Natural killer cell treated with Interleukin-12 subunit alpha and Interleukin-12 subunit beta and Interleukin-15 and Interleukin-18, amount 100 ng/mL, for 72 hours (primary cell): Measurements from ENCODE around the gene CALD1. TPM values are rescaled to one million over a fixed set of nuclear protein-coding genes. Genes with fewer than 3 reads are reported as not detected.

ENCODE experiments used
- ATAC-seq, 2 donors: fragments of 150-1000 bp; cut with Tn5 transposase in 1 of 2; sonication (Bioruptor Pico), chemical (Tn5 transposase) in 1 of 2; 2 replicates each; pipeline ENCODE4 v1.10.0; 2021
- DNase-seq: peaks from one replicate; pipeline ENCODE4 v3.0.0; 2022; ENCODE audit warnings: low spot score
- H3K27ac Mint-ChIP-seq, 2 donors: 1 replicate in 1 of 2; 2 replicates in 1 of 2; pipeline ENCODE4 v1.8.0; 2022; ENCODE audit warnings: mixed read lengths in 2 of 2, mild to moderate bottlenecking in 1 of 2, moderate library complexity in 1 of 2
- H3K27me3 Mint-ChIP-seq, 2 donors: 1 replicate in 1 of 2; 2 replicates in 1 of 2; pipeline ENCODE4 v1.8.0; 2022; ENCODE audit warnings: mixed read lengths in 2 of 2
- H3K36me3 Mint-ChIP-seq: one replicate; pipeline ENCODE4 v1.8.0; 2022; ENCODE audit warnings: mixed read lengths
- H3K4me1 Mint-ChIP-seq, 2 donors: 1 replicate in 1 of 2; 2 replicates in 1 of 2; pipeline ENCODE4 v1.8.0; 2022; ENCODE audit warnings: low read depth in 2 of 2, mixed read lengths in 2 of 2, mild to moderate bottlenecking in 1 of 2
- H3K4me3 Mint-ChIP-seq: one replicate; pipeline ENCODE4 v1.8.0; 2022; ENCODE audit warnings: mixed read lengths
- H3K9me3 Mint-ChIP-seq: 2 replicates; pipeline ENCODE4 v1.8.0; 2022; ENCODE audit warnings: mixed read lengths
- total RNA-seq, 2 donors: library from RNA; stranded (reverse); gene quantifications; one replicate each; pipeline ENCODE4 v1.2.3, GENCODE V29; 2022

Gene CALD1
- total RNA-seq, 2 donors from 2014 or later, result 0.11 to 0.40 TPM

- Mint-ChIP-seq H3K9me3 (no peaks in the 10 kb centered on the region), H3K4me3 (no peak overlapping the region), H3K4me1 (no peaks in the 10 kb centered on the region), H3K36me3 (no peaks in the 10 kb centered on the region), H3K27me3 (peaks cover 11 to 13% of the 10 kb centered on the region in 2 donors), H3K27ac (no peak overlapping the region)
- ATAC-seq, result no peak
- DNase-seq, result no peak
Measured at GRCh38 chr7:134939136-134939535, 159.7 kb downstream of the CALD1 start.

GRCh38 chr7:134940729-134941128, 161.3 kb downstream of the CALD1 start:
- no peak overlapping the region for H3K27ac Mint-ChIP-seq
- H3K27me3 Mint-ChIP-seq, result peaks cover 11 to 19% of the 10 kb centered on the region in 2 donors
- DNase-seq (no peak), ATAC-seq (no peak)
- no peaks in the 10 kb centered on the region for H3K9me3 Mint-ChIP-seq
- no peaks in the 10 kb centered on the region for H3K4me1 Mint-ChIP-seq
- H3K36me3 Mint-ChIP-seq, result no peaks in the 10 kb centered on the region
- H3K4me3 Mint-ChIP-seq, result no peak overlapping the region

GRCh38 chr7:134941185-134941900, 161.9 kb downstream of the CALD1 start:
- no peak for ATAC-seq
- no peak for DNase-seq
- no peak overlapping the region for H3K27ac Mint-ChIP-seq
- H3K4me1 Mint-ChIP-seq, result no peaks in the 10 kb centered on the region
- no peak overlapping the region for H3K4me3 Mint-ChIP-seq
- H3K36me3 Mint-ChIP-seq, result no peaks in the 10 kb centered on the region
- peaks cover 11 to 21% of the 10 kb centered on the region in 2 donors for H3K27me3 Mint-ChIP-seq
- no peaks in the 10 kb centered on the region for H3K9me3 Mint-ChIP-seq

GRCh38 chr7:134941952-134942351, 162.5 kb downstream of the CALD1 start:
- H3K9me3 Mint-ChIP-seq, result no peaks in the 10 kb centered on the region

GRCh38 chr7:134942690-134943466, 163.4 kb downstream of the CALD1 start:
- no peak for ATAC-seq
- H3K4me1 Mint-ChIP-seq, result no peaks in the 10 kb centered on the region

More at GRCh38 chr7:134941952-134942351, 162.5 kb downstream of the CALD1 start:
- Mint-ChIP-seq H3K4me1 (no peaks in the 10 kb centered on the region), H3K4me3 (no peak overlapping the region), H3K27me3 (peaks cover 13 to 21% of the 10 kb centered on the region in 2 donors), H3K27ac (no peak overlapping the region), H3K36me3 (no peaks in the 10 kb centered on the region)
- ATAC-seq (no peak), DNase-seq (no peak)

GRCh38 chr7:134943785-134944400, 164.5 kb downstream of the CALD1 start:
- ATAC-seq, result no peak
- DNase-seq, result no peak
- Mint-ChIP-seq H3K4me3 (no peak overlapping the region), H3K36me3 (no peaks in the 10 kb centered on the region), H3K9me3 (no peaks in the 10 kb centered on the region), H3K27me3 (peaks cover 11 to 21% of the 10 kb centered on the region in 2 donors), H3K4me1 (no peaks in the 10 kb centered on the region), H3K27ac (no peak overlapping the region)

More at GRCh38 chr7:134942690-134943466, 163.4 kb downstream of the CALD1 start:
- no peak for DNase-seq
- Mint-ChIP-seq H3K27me3 (peaks cover 12 to 21% of the 10 kb centered on the region in 2 donors), H3K36me3 (no peaks in the 10 kb centered on the region), H3K4me3 (no peak overlapping the region), H3K9me3 (no peaks in the 10 kb centered on the region), H3K27ac (no peak overlapping the region)

GRCh38 chr7:134945691-134946090, 166.3 kb downstream of the CALD1 start:
- Mint-ChIP-seq H3K9me3 (no peaks in the 10 kb centered on the region), H3K27me3 (peaks cover 9 to 14% of the 10 kb centered on the region in 2 donors), H3K4me3 (no peak overlapping the region), H3K4me1 (no peaks in the 10 kb centered on the region), H3K36me3 (no peaks in the 10 kb centered on the region), H3K27ac (no peak overlapping the region)
- no peak for ATAC-seq
- no peak for DNase-seq

GRCh38 chr7:134946260-134946659, 166.8 kb downstream of the CALD1 start:
- peaks cover 9% of the 10 kb centered on the region in 2 donors for H3K27me3 Mint-ChIP-seq
- DNase-seq (no peak), ATAC-seq (no peak)
- no peak overlapping the region for H3K27ac Mint-ChIP-seq
- no peaks in the 10 kb centered on the region for H3K4me1 Mint-ChIP-seq
- no peak overlapping the region for H3K4me3 Mint-ChIP-seq
- no peaks in the 10 kb centered on the region for H3K36me3 Mint-ChIP-seq
- no peaks in the 10 kb centered on the region for H3K9me3 Mint-ChIP-seq

GRCh38 chr7:134947329-134947728, 167.9 kb downstream of the CALD1 start:
- DNase-seq (no peak), ATAC-seq (no peak)
- H3K4me1 Mint-ChIP-seq, result no peaks in the 10 kb centered on the region
- no peak overlapping the region for H3K27ac Mint-ChIP-seq
- H3K36me3 Mint-ChIP-seq, result no peaks in the 10 kb centered on the region
- H3K4me3 Mint-ChIP-seq, result no peak overlapping the region
- peaks cover 6 to 8% of the 10 kb centered on the region in 2 donors for H3K27me3 Mint-ChIP-seq
- no peaks in the 10 kb centered on the region for H3K9me3 Mint-ChIP-seq

- Mint-ChIP-seq H3K4me1 (no peaks in the 10 kb centered on the region), H3K36me3 (no peaks in the 10 kb centered on the region), H3K4me3 (no peak overlapping the region), H3K27ac (no peak overlapping the region), H3K27me3 (peaks cover 5 to 8% of the 10 kb centered on the region in 2 donors), H3K9me3 (no peaks in the 10 kb centered on the region)
- no peak for DNase-seq
- no peak for ATAC-seq
Measured at GRCh38 chr7:134947831-134948230, 168.4 kb downstream of the CALD1 start.

GRCh38 chr7:134948246-134948645, 168.8 kb downstream of the CALD1 start:
- Mint-ChIP-seq H3K9me3 (no peaks in the 10 kb centered on the region), H3K4me1 (no peaks in the 10 kb centered on the region), H3K4me3 (no peak overlapping the region), H3K27me3 (peaks cover 3 to 8% of the 10 kb centered on the region in 2 donors), H3K36me3 (no peaks in the 10 kb centered on the region), H3K27ac (no peak overlapping the region)
- DNase-seq (no peak), ATAC-seq (no peak)

- no peaks in the 10 kb centered on the region for H3K9me3 Mint-ChIP-seq
- no peaks in the 10 kb centered on the region for H3K4me1 Mint-ChIP-seq
- no peak overlapping the region for H3K4me3 Mint-ChIP-seq
- no peak overlapping the region for H3K27ac Mint-ChIP-seq
- ATAC-seq (no peak), DNase-seq (no peak)
- H3K36me3 Mint-ChIP-seq, result no peaks in the 10 kb centered on the region
- H3K27me3 Mint-ChIP-seq, result peaks cover 3 to 8% of the 10 kb centered on the region in 2 donors
Measured at GRCh38 chr7:134948736-134949135, 169.3 kb downstream of the CALD1 start.

- Mint-ChIP-seq H3K4me1 (peaks cover 0 to under 1% of the 10 kb centered on the region in 2 donors), H3K4me3 (no peak overlapping the region), H3K36me3 (no peaks in the 10 kb centered on the region), H3K27ac (no peak overlapping the region), H3K27me3 (peaks cover 3 to 8% of the 10 kb centered on the region in 2 donors), H3K9me3 (no peaks in the 10 kb centered on the region)
- no peak for ATAC-seq
- no peak for DNase-seq
Measured at GRCh38 chr7:134949171-134949570, 169.7 kb downstream of the CALD1 start.
